H1 (cell line): ENCODE data around the gene CDS2. TPM values are rescaled to one million over a fixed set of nuclear protein-coding genes. Genes with fewer than 3 reads are reported as not detected.

Experiments used
- CTCF ChIA-PET: fragments of 300-600 bp; sonication (Branson Sonifier 250); formaldehyde crosslinking; loops from one replicate; lab custom pipeline; 2021; ENCODE audit not compliant: partially characterized antibody; lab: Charles Lee
- POLR2A ChIA-PET: fragments of 300-600 bp; sonication (Branson Sonifier 250); formaldehyde crosslinking; loops from one replicate; lab custom pipeline; 2021; ENCODE audit warnings: inconsistent platforms; ENCODE audit not compliant: partially characterized antibody; lab: Charles Lee
- DNase-seq, 2 experiments: peaks; one replicate each; pipeline versions ENCODE4 v3.0.0 to v3.0.0-alpha.2; 2010 to 2022; ENCODE audit warnings: low spot score in 2 of 2, low read depth in 1 of 2, mixed read lengths in 1 of 2
- FAIRE-seq: peaks from 2 replicates; lab custom pipeline; 2011; peaks lifted over from hg19 to GRCh38; lab: Jason Lieb, UNC
- H2AFZ ChIP-seq: 2 replicates; pipeline ENCODE4 v1.8.1; 2012; ENCODE audit warnings: low read length, inconsistent platforms
- H2AK5ac ChIP-seq: 2 replicates; pipeline ENCODE4 v1.6.1; 2013; ENCODE audit warnings: low read depth, low read length
- H2BK120ac ChIP-seq: replicated peaks from 2 replicates; pipeline ENCODE3; 2013; ENCODE audit warnings: low read depth, low read length, inconsistent platforms
- H2BK12ac ChIP-seq: 2 replicates; pipeline ENCODE4 v1.6.1; 2013; ENCODE audit warnings: low read depth, low read length
- H2BK15ac ChIP-seq: 2 replicates; pipeline ENCODE4 v1.6.1; 2013; ENCODE audit warnings: low read length
- H2BK20ac ChIP-seq: 2 replicates; pipeline ENCODE4 v1.6.1; 2013; ENCODE audit warnings: low read length
- H2BK5ac ChIP-seq: 2 replicates; pipeline ENCODE4 v1.6.1; 2013; ENCODE audit warnings: low read depth, low read length
- H3K14ac ChIP-seq: 2 replicates; pipeline ENCODE4 v1.6.1; 2013; ENCODE audit warnings: inconsistent platforms; ENCODE audit not compliant: insufficient read length
- H3K18ac ChIP-seq: 2 replicates; pipeline ENCODE4 v1.6.1; 2013; ENCODE audit warnings: low read length; ENCODE audit errors: extremely low read depth
- H3K23ac ChIP-seq: 2 replicates; pipeline ENCODE4 v1.6.1; 2013; ENCODE audit warnings: inconsistent platforms; ENCODE audit not compliant: insufficient read length
- H3K23me2 ChIP-seq: 2 replicates; pipeline ENCODE4 v1.6.1; 2013; ENCODE audit warnings: low read depth, low read length
- H3K27ac ChIP-seq: 2 replicates; pipeline ENCODE4 v1.6.1; 2011; ENCODE audit warnings: low read depth, low read length, inconsistent platforms
- H3K27me3 ChIP-seq, 4 experiments: replicated peaks in 1 of 4; 1 replicate in 1 of 4; 2 replicates in 3 of 4; pipeline versions ENCODE4 v1.6.1 to v1.8.1; 2011 to 2013; ENCODE audit warnings: low read length in 3 of 4, mild to moderate bottlenecking in 3 of 4, inconsistent platforms in 2 of 4, mixed read lengths in 2 of 4, moderate library complexity in 1 of 4; ENCODE audit not compliant: control insufficient read depth in 3 of 4, insufficient read depth in 3 of 4; ENCODE audit errors: extremely low read depth in 1 of 4
- H3K36me3 ChIP-seq, 4 experiments: 2 replicates each; pipeline versions ENCODE4 v1.6.1 to v1.8.1; 2011 to 2013; ENCODE audit warnings: mild to moderate bottlenecking in 4 of 4, low read length in 3 of 4, moderate library complexity in 2 of 4, control low read depth in 1 of 4, inconsistent platforms in 1 of 4; ENCODE audit not compliant: insufficient read depth in 4 of 4, control insufficient read depth in 2 of 4
- H3K4ac ChIP-seq: replicated peaks from 2 replicates; pipeline ENCODE3; 2013; ENCODE audit warnings: low read length, low read depth, mixed read lengths, inconsistent platforms; ENCODE audit not compliant: insufficient read length
- H3K4me1 ChIP-seq, 4 experiments: replicated peaks in 1 of 4; 1 replicate in 1 of 4; 2 replicates in 3 of 4; pipeline versions ENCODE4 v1.6.1 to v1.8.1; 2011 to 2013; ENCODE audit warnings: low read length in 3 of 4, inconsistent platforms in 2 of 4, mixed read lengths in 1 of 4; ENCODE audit not compliant: insufficient read depth in 4 of 4, control insufficient read depth in 3 of 4
- H3K4me2 ChIP-seq, 2 experiments: 2 replicates each; pipeline versions ENCODE4 v1.6.1 to v1.8.1; 2011 to 2013; ENCODE audit warnings: low read depth in 2 of 2, low read length in 2 of 2, control low read depth in 1 of 2, inconsistent platforms in 1 of 2, mild to moderate bottlenecking in 1 of 2; ENCODE audit not compliant: insufficient read depth in 1 of 2
- H3K4me3 ChIP-seq, 4 experiments: fragments of 200-600, 300-600 bp in 1 of 4; sonication (generic), shearing (Covaris generic), sonication (Bioruptor Twin) in 1 of 4; 2 replicates each; pipeline versions ENCODE4 v1.5.1 to v1.8.1; 2011 to 2016; ENCODE audit warnings: low read length in 4 of 4, low read depth in 3 of 4, control low read depth in 2 of 4, inconsistent platforms in 2 of 4, mild to moderate bottlenecking in 2 of 4, mixed read lengths in 1 of 4, moderate library complexity in 1 of 4; ENCODE audit not compliant: insufficient read depth in 2 of 4; ENCODE audit errors: extremely low read depth in 1 of 4
- H3K56ac ChIP-seq: replicated peaks from 2 replicates; pipeline ENCODE3; 2013; ENCODE audit warnings: low read depth, mild to moderate bottlenecking, mixed read lengths, low read length, inconsistent platforms; ENCODE audit not compliant: insufficient read length
- H3K79me1 ChIP-seq: 2 replicates; pipeline ENCODE4 v1.6.1; 2013; ENCODE audit warnings: low read depth, low read length, control low read depth
- H3K79me2 ChIP-seq, 2 experiments: 2 replicates each; pipeline versions ENCODE4 v1.6.1 to v1.8.1; 2012 to 2013; ENCODE audit warnings: low read length in 2 of 2, mild to moderate bottlenecking in 2 of 2, inconsistent platforms in 1 of 2; ENCODE audit not compliant: insufficient read depth in 2 of 2, control insufficient read depth in 1 of 2
- H3K9ac ChIP-seq, 4 experiments: replicated peaks in 1 of 4; 1 replicate in 1 of 4; 2 replicates in 3 of 4; pipeline versions ENCODE4 v1.6.1 to v1.8.1; 2011 to 2013; ENCODE audit warnings: low read depth in 3 of 4, low read length in 3 of 4, control low read depth in 2 of 4, mild to moderate bottlenecking in 2 of 4, moderate library complexity in 2 of 4, inconsistent platforms in 1 of 4; ENCODE audit errors: extremely low read depth in 1 of 4
- H3K9me3 ChIP-seq, 2 experiments: 2 replicates each; pipeline versions ENCODE4 v1.6.1 to v1.8.1; 2012 to 2013; ENCODE audit warnings: mild to moderate bottlenecking in 2 of 2, moderate library complexity in 2 of 2, control low read depth in 1 of 2, inconsistent platforms in 1 of 2, low read depth in 1 of 2, low read length in 1 of 2, mixed read lengths in 1 of 2; ENCODE audit not compliant: insufficient read depth in 2 of 2
- H4K20me1 ChIP-seq, 2 experiments: replicated peaks in 1 of 2; 2 replicates each; pipeline versions ENCODE3 to v1.8.1; 2011 to 2013; ENCODE audit warnings: inconsistent platforms in 2 of 2, low read length in 2 of 2, mild to moderate bottlenecking in 1 of 2; ENCODE audit not compliant: insufficient read depth in 2 of 2, control insufficient read depth in 1 of 2
- H4K5ac ChIP-seq: 2 replicates; pipeline ENCODE4 v1.6.1; 2013; ENCODE audit warnings: low read length, low read depth, mixed read lengths, inconsistent platforms; ENCODE audit not compliant: insufficient read length
- H4K8ac ChIP-seq: 2 replicates; pipeline ENCODE4 v1.8.0; 2013; ENCODE audit warnings: mild to moderate bottlenecking, moderate library complexity, low read length, inconsistent platforms; ENCODE audit not compliant: insufficient read depth; ENCODE audit errors: extremely low read depth
- H4K91ac ChIP-seq: replicated peaks from 2 replicates; pipeline ENCODE3; 2013; ENCODE audit warnings: low read length, mixed read lengths, inconsistent platforms; ENCODE audit not compliant: insufficient read length
- ATF2 ChIP-seq: IDR thresholded peaks from 2 replicates; pipeline ENCODE4 v1.6.1; 2012; ENCODE audit warnings: low read length, inconsistent platforms
- KDM1A ChIP-seq: fragments of 200-600, 300-600 bp; sonication (generic); IDR thresholded peaks from 2 replicates; pipeline ENCODE4 v1.7.1; 2016; ENCODE audit warnings: mild to moderate bottlenecking, low read length, borderline replicate concordance
- KDM4A ChIP-seq: IDR thresholded peaks from one replicate; pipeline ENCODE4 v1.7.1; 2012; ENCODE audit warnings: low read depth, mild to moderate bottlenecking, moderate library complexity, low read length, inconsistent platforms; ENCODE audit not compliant: severe bottlenecking
- MAX ChIP-seq: IDR thresholded peaks from 2 replicates; pipeline ENCODE4 v1.6.1; 2012; ENCODE audit warnings: inconsistent platforms
- RBBP5 ChIP-seq: IDR thresholded peaks from 2 replicates; pipeline ENCODE4 v1.7.1; 2012; ENCODE audit warnings: low read depth, mild to moderate bottlenecking, inconsistent platforms, low read length, moderate library complexity, borderline replicate concordance
- RFX5 ChIP-seq: IDR thresholded peaks from 2 replicates; pipeline ENCODE4 v1.6.1; 2011; ENCODE audit warnings: low read depth, low read length, improper control_type of control experiment, borderline replicate concordance
- SAP30 ChIP-seq: fragments of 300-600 bp; sonication (generic); IDR thresholded peaks from 2 replicates; pipeline ENCODE4 v1.7.1; 2012; ENCODE audit warnings: low read length, moderate library complexity, mild to moderate bottlenecking, inconsistent platforms; ENCODE audit not compliant: insufficient read depth, insufficient replicate concordance
- SIX5 ChIP-seq: IDR thresholded peaks from 2 replicates; pipeline ENCODE4 v1.6.1; 2011; ENCODE audit warnings: mild to moderate bottlenecking, low read depth, low read length
- SP1 ChIP-seq: IDR thresholded peaks from 2 replicates; pipeline ENCODE4 v1.6.1; 2011; ENCODE audit warnings: low read depth, low read length
- TBP ChIP-seq: IDR thresholded peaks from 2 replicates; pipeline ENCODE4 v1.6.1; 2011; ENCODE audit warnings: low read depth, low read length, improper control_type of control experiment
- WGBS, 2 experiments: shearing (Covaris generic) in 1 of 2; methylation state at CpG; one replicate each; pipeline versions ENCODE4 v1.1.6 to v1.1.7; 2013 to 2015; ENCODE audit warnings: low lambda C conversion rate in 2 of 2, mixed read lengths in 2 of 2, inconsistent platforms in 1 of 2, low coverage in 1 of 2, missing lambda C conversion rate in 1 of 2; ENCODE audit not compliant: insufficient replicate concordance in 2 of 2, insufficient coverage in 1 of 2, insufficient read length in 1 of 2; ENCODE audit errors: extremely low coverage in 1 of 2, missing lambda C conversion rate in 1 of 2; 5-methylcytosine and 5-hydroxymethylcytosine counted together
- polyA plus RNA-seq, 7 experiments: library from polyadenylated mRNA; depleted of rRNA in 3 of 7; stranded (reverse) in 5 of 7; unstranded in 2 of 7; fragments of >200 nt in 5 of 7; fragments of 200-250 nt in 2 of 7; gene quantifications; 1 replicate in 5 of 7; 2 replicates in 1 of 7; 4 replicates in 1 of 7; pipeline versions ENCODE4 v1.2.1 to v1.2.3, GENCODE V29; 2011 to 2013; ENCODE audit warnings: missing spikeins in 2 of 7, mixed read lengths in 2 of 7
- total RNA-seq: library from RNA; stranded (reverse); fragmentation: NEBNext Ultra II Directional; extraction: Animal tissue kit (Norgen Biotek cat#: 25700); gene quantifications from 2 replicates; pipeline ENCODE4 v1.2.1, GENCODE V29; 2021
- TF ChIP-seq, protein P1 (sequence below): IDR thresholded peaks from 2 replicates; pipeline ENCODE4 v1.6.1; 2012; ENCODE audit warnings: inconsistent platforms

CDS2 gene
- total and polyA plus RNA-seq, 2 of the 8 experiments (the other 6 are each of a cell fraction or from before 2014, with no cell fraction given) = 54.0 to 56.2 TPM

DNA sequence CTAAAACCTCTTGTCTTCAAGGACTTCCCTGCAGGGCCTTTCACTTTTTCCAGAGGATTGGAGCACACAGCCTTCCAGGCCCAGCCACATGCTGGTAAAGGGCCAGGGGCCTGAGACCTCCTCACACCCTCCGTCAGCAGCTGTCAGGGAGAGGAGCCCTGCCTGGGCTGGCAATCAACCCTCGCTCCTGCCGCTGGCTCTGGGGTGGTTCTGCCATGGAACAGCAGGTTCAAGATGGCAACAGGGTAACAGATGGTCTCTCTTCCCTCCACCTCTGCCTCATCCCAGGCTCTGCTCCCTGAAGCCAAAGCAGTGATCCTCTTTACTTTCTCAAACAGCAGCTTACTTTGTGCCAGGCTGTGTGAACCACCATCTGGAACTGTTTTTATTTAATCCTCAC, 30.9 kb upstream of the CDS2 start:
- H3K27ac ChIP-seq = no peak overlapping the region
- H3K9me3 ChIP-seq = no peaks in the 10 kb centered on the region
- no peak overlapping the region for H3K18ac ChIP-seq
- no peak overlapping the region for H3K56ac ChIP-seq
- H3K14ac ChIP-seq = no peak overlapping the region
- no peak overlapping the region for H2AK5ac ChIP-seq
- no peak overlapping the region for H4K5ac ChIP-seq
- H4K8ac ChIP-seq = no peak overlapping the region
- no peak overlapping the region for H2BK15ac ChIP-seq
- peaks cover 0 to 2% of the 10 kb centered on the region in 2 experiments for H4K20me1 ChIP-seq
- H3K23me2 ChIP-seq = no peaks in the 10 kb centered on the region
- no peaks in the 10 kb centered on the region for H3K79me1 ChIP-seq
- H3K4me3 ChIP-seq = no peak overlapping the region
- FAIRE-seq (no peak), DNase-seq (no peak)
- H3K23ac ChIP-seq = no peak overlapping the region
- H2BK120ac ChIP-seq = no peak overlapping the region
- no peak overlapping the region for H2BK5ac ChIP-seq
- H2AFZ ChIP-seq = no peak overlapping the region
- no peak overlapping the region for H4K91ac ChIP-seq
- 97% methylated on average over 3 of the region's 3 CpGs; no CpG with 5 or more reads in 1 of the 2 experiments for WGBS, 2 experiments
- no peak for TF ChIP-seq KDM4A
- TF ChIP-seq SIX5 = no peak
- no peak for TF ChIP-seq RBBP5
- no peak for TF ChIP-seq RFX5
- TF ChIP-seq SP1 = no peak
- no peak for TF ChIP-seq MAX
- TF ChIP-seq SAP30 = no peak
- no peak for TF ChIP-seq ATF2
- no peak for TF ChIP-seq KDM1A
- TF ChIP-seq, protein P1, sequence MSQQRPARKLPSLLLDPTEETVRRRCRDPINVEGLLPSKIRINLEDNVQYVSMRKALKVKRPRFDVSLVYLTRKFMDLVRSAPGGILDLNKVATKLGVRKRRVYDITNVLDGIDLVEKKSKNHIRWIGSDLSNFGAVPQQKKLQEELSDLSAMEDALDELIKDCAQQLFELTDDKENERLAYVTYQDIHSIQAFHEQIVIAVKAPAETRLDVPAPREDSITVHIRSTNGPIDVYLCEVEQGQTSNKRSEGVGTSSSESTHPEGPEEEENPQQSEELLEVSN = no peak
- TF ChIP-seq TBP = no peak
- no peak overlapping the region for H3K4me2 ChIP-seq
- no peaks in the 10 kb centered on the region for H3K27me3 ChIP-seq
- H3K4me1 ChIP-seq = no peaks in the 10 kb centered on the region
- peaks cover 0 to 25% (median 14%) of the 10 kb centered on the region in 4 experiments for H3K36me3 ChIP-seq
- no peak overlapping the region for H2BK20ac ChIP-seq
- H3K4ac ChIP-seq = no peak overlapping the region
- ChIA-PET POLR2A (interaction anchor here (0.7 to 4.3 kb wide), 5 partner anchors 8 to 125 kb away, joined by 3 to 16 read pairs (median 5); partner anchors contain the start of gene PCNA), CTCF (interaction anchor here (0.9 to 1.2 kb wide), 4 partner anchors 15 to 140 kb away, joined by 3 read pairs; no protein-coding TSS in a partner anchor)
- H2BK12ac ChIP-seq = no peak overlapping the region
- no peaks in the 10 kb centered on the region for H3K79me2 ChIP-seq
- no peak overlapping the region for H3K9ac ChIP-seq
